Measurements from ENCODE around the gene AATK. TPM values are rescaled to one million over a fixed set of nuclear protein-coding genes. Genes with fewer than 3 reads are reported as not detected.
A peak's percentile ranks its signal among the peaks of the same experiment; 100 is the strongest.

Gene AATK
- total RNA-seq, 1 donor from 2014 or later = 440 TPM

DNA sequence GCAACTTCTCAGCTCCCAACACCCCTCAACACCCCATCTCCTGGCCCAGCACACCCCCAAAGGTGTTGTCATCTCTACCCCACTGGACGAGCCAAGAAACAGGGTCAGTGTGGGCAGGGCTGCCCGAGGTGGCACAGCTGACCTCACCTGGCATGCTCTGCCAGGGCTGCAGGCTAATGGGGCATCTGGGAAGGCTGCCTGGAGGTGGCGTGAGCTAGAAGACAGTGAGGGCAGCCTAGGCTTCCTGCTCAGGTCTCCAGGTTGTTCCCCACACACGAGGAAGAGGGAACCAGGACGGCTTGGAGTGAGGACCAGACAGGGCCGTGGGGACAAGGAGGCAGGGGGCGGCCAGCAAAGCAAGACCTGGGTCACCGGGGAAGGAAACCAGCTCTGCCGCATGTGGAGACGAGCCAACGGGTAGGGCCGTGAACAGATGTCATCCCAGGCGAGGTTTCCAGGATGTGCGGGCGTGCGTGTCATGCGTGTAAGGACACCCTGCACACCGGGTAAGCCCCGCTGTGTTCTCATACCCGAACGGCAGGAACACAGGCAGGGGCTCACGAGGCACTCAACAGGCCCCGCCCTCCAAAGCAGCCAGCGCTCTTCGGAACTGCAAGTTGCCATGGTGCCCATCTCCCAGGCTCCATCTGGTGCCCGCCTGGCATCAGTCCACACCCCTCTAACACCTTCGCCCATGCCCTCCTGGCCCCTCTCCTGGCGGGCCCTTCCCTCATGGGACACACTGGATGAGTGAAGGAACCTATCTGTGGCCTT is 30.3 kb downstream of the AATK start:
- ATAC-seq (peak; percentile 8), DNase-seq (ENCODE audit: low spot score) (no peak)
- intact Hi-C loops (cut with DNase I) = no loop called here

DNA sequence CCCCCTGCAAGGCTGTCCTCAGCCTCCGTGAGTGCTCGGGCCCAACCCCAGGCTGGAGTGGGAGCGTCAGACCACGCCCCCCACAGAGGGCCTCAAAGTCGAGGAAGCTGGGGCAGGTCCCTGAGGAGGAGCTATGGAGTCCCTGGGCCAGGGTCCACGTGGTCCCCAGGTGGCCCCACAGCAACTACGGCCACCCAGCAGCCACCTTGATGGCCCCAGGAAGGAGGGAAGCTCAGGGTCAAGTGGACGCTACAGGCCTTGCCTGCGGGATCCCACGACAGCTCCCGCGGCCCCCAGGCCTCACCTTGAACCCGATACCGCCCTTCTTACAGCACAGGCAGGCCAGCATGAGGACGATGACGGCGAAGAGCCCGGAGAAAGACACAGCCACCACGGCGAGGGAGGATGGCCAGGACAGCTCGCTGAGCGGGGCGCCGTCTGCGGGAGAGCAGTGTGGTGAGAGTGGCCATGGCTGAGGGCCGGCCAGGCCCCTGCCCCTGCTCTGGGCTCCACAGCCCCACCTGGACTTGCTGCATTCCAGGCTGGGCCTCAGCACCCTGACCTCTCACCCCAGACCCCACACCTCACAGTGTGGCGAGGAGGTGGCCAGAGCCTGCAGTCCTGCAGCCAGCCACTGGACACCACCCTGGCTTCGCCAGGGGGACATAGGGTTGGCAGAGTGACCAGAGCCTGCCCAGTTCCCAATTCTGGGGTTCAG is 31.8 kb downstream of the AATK start:
- intact Hi-C loops (cut with DNase I) = no loop called here
- ATAC-seq (no peak), DNase-seq (ENCODE audit: low spot score) (no peak)

GRCh38 chr17:81132770-81133723 is 33.0 kb downstream of the AATK start:
- intact Hi-C loops (cut with DNase I) = no loop called here
- DNase-seq (ENCODE audit: low spot score) = peak; percentile 81
- ATAC-seq = peak; percentile 31

DNA sequence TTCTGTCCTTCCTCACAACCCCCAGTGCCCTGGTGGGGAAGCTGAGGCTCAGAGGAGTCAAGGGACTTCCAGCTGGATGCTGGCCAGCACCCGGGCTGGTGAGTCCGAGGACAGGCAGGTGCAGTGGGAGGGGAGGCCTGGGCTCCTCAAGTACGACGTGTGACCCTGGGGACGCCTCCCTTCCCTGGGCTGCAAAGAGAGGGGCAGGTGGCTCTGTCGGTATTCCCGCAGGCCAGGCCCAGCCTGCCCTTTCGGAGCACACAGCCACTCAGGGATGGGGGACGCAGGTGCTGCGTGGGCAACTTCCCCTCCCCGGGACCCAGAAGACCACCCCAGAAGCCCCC is 33.9 kb downstream of the AATK start:
- intact Hi-C loops (cut with DNase I) = no loop called here
- DNase-seq (ENCODE audit: low spot score) (no peak), ATAC-seq (no peak)

DNA sequence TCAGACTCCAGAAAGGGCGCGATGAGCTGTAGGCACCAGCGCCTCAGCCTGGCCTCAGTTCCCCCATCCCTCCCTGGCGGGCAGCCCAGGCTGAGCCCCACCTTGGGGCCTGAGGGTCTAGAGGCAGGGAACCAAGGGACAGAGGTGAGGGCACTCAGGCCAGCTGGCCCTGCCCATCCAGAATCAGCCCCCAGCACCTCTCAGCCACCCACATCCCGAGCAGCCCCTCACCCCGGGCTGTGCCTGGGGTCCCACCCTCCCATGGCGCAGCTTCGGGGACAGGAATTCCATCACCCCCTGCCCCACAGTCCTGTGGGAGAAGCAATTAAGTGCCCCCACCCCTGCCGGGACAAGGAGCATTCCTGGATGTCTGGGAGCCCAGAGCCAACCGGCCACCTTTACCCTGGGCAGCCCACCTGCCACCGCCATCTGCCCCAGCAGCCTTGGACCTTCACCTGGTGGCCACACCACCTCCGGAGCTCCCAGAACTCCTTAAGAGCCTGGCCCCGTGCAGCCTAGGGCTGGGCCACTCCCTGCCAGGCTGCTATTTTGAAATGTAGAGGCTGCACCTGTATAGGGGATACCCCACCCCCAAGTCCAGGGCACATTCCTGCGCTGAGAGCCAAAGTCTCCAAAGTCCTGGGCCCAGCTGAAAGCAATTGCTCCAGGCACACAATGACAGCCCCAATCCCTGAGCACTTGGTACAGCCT is 34.4 kb downstream of the AATK start:
- no peak for ATAC-seq
- no peak for DNase-seq (ENCODE audit: low spot score)
- intact Hi-C loops (cut with DNase I) = no loop called here

- ATAC-seq (peak; percentile 11), DNase-seq (ENCODE audit: low spot score) (peak; percentile 84)
- intact Hi-C loops (cut with DNase I) = no loop called here
Measured at GRCh38 chr17:81130385-81131361, 35.3 kb downstream of the AATK start.

- no peak for DNase-seq (ENCODE audit: low spot score)
- no peak for ATAC-seq
- intact Hi-C loops (cut with DNase I) = no loop called here
Measured at GRCh38 chr17:81129711-81130367, 36.2 kb downstream of the AATK start.

GRCh38 chr17:81129289-81129688 is 36.7 kb downstream of the AATK start:
- peak; percentile 5 for ATAC-seq
- intact Hi-C loops (cut with DNase I) = no loop called here
- no peak for DNase-seq (ENCODE audit: low spot score)

DNA sequence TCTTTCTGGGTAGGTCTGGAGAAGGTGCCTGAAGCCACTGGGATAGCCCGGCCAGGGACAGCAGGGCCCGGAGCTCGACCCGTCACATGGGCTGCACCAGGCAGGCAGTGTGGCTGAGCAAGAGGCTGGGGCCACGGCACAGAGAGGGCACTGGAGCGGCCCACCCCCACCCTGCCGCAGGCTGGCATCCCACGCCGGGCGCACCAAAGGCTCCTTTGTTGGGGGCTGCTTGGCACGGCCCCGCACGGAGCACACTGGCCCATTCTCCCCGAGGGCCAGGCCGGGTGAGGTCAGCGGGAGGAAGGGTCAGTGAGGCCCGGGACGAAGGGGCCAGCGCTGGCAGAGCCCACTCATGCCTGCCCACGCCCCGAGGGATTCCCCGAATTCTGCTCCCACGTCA is 37.2 kb downstream of the AATK start:
- peak; percentile 86 for DNase-seq (ENCODE audit: low spot score)
- peak; percentile 50 for ATAC-seq
- intact Hi-C loops (cut with DNase I) = no loop called here

DNA sequence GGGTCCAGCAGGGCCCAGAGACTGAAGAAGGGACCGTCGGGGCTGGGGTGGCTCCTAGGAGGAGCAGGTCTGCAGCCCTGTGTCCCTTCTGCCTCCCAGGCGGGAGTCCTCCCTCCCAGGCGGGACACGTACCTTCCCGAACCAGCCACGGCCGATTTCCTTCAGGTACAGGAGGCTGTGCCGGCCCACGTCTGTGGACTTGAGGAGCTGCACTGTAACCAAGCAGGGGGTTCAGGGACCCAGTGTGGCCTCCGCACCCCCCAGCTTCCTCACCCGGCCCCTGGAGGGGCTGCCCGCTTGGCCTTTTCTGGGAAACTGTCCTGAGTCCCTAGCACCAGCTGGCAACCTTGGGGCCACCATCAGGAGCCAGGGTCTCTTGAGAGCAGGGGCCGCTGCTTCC is 37.7 kb downstream of the AATK start:
- intact Hi-C loops (cut with DNase I) = no loop called here
- DNase-seq (ENCODE audit: low spot score) = no peak
- no peak for ATAC-seq

- no peak for ATAC-seq
- intact Hi-C loops (cut with DNase I) = no loop called here
- no peak for DNase-seq (ENCODE audit: low spot score)
Measured at GRCh38 chr17:81127526-81128177, 38.4 kb downstream of the AATK start.

DNA sequence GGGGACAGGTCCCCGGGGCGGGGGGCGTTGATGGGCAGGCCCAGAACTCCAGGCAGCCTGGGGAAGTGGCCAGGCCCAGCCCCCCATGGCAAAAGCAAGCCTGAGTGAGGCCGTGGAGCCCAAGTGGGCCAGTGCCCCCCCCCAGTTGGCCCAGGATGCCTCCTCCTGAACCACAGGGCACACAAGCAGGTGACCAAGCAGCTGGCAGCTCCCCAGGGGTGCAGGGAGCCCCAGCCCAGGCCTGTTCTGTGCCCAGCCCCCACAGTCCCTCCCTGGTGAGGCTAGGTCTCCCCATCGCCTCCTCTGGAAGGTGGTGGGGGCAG is 38.9 kb downstream of the AATK start:
- intact Hi-C loops (cut with DNase I) = no loop called here
- ATAC-seq (no peak), DNase-seq (ENCODE audit: low spot score) (no peak)

GRCh38 chr17:81126281-81127132 is 39.5 kb downstream of the AATK start:
- no peak for ATAC-seq
- DNase-seq (ENCODE audit: low spot score) = no peak
- intact Hi-C loops (cut with DNase I) = no loop called here

- intact Hi-C loops (cut with DNase I) = no loop called here
- no peak for DNase-seq (ENCODE audit: low spot score)
- no peak for ATAC-seq
Measured at GRCh38 chr17:81125573-81126081, 40.4 kb downstream of the AATK start.

DNA sequence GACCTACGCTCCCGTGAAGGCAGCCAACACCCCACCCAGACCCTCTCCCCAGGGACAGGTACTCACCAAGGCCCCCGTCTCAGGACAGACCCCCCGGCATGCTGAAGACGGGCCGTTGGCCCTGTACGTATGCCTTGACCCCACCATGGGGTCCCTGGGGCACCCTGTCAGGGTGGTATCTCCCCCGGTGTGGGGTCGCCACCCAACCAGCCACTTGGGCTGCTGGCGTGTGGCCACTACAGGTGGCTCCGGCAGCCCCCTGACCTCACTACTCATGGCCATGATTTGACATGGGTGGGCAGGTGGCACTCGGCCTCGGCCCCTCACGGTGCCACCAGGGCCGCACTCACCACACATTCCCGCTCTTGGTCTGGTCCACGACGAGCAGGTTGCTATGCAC is 41.6 kb downstream of the AATK start:
- DNase-seq (ENCODE audit: low spot score) (no peak), ATAC-seq (no peak)
- intact Hi-C loops (cut with DNase I) = no loop called here

Measured in sciatic nerve (tissue), 2 donors.